ENCODE data around the gene RPTOR. TPM values are rescaled to one million over a fixed set of nuclear protein-coding genes. Genes with fewer than 3 reads are reported as not detected.

RPTOR gene
- total RNA-seq, 3 donors from 2014 or later (not counting 1 experiment from before 2014, with no cell fraction given), result 49.2 to 63.6 (median 55.4) TPM

DNA sequence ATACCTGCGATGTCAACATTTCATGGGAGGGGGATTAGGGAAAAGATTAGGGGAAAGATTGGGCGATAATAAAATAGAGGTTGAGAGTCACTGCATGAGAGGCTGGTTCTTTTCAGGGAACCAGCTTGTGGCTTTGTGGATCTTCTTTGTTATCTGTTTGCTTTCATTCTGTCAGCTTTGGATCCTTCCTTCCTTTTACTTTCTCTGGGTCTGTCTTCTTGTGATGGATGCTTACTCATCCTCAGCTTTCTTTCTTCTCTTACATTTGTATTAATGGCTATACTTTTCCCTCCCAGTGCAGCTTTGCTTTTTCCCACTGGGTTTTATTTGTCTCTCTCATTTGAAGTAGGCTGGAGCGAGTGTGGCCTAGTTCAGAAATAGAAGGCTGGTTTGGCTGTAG is 47.1 kb downstream of the RPTOR start:
- WGBS (ENCODE audit: insufficient coverage), result 100% methylated on average over 3 of the region's 3 CpGs
- TF ChIP-seq, protein P1, sequence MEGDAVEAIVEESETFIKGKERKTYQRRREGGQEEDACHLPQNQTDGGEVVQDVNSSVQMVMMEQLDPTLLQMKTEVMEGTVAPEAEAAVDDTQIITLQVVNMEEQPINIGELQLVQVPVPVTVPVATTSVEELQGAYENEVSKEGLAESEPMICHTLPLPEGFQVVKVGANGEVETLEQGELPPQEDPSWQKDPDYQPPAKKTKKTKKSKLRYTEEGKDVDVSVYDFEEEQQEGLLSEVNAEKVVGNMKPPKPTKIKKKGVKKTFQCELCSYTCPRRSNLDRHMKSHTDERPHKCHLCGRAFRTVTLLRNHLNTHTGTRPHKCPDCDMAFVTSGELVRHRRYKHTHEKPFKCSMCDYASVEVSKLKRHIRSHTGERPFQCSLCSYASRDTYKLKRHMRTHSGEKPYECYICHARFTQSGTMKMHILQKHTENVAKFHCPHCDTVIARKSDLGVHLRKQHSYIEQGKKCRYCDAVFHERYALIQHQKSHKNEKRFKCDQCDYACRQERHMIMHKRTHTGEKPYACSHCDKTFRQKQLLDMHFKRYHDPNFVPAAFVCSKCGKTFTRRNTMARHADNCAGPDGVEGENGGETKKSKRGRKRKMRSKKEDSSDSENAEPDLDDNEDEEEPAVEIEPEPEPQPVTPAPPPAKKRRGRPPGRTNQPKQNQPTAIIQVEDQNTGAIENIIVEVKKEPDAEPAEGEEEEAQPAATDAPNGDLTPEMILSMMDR (IDR thresholded peaks at IDR 0.05), result no peak
- Mint-ChIP-seq H3K4me1 (peaks cover 33 to 39% of the 10 kb centered on the region in 2 donors), H3K4me3 (no peak overlapping the region), H3K27ac (peak overlapping the region in 1 of 2 donors; percentile 1), H3K9me3 (no peaks in the 10 kb centered on the region), H3K27me3 (ENCODE audit: low read depth in 2 of 2) (no peaks in the 10 kb centered on the region), H3K36me3 (no peaks in the 10 kb centered on the region)
- Histone ChIP-seq H3K4me1 (ENCODE audit: control insufficient read depth, insufficient read depth, low read length) (no peaks in the 10 kb centered on the region), H3K4me3 (ENCODE audit: low read length) (no peak overlapping the region), H3K27ac (ENCODE audit: low read length) (no peak overlapping the region), H3K36me3 (ENCODE audit: control insufficient read depth, insufficient read depth, low read length) (no peaks in the 10 kb centered on the region), H3K27me3 (ENCODE audit: control insufficient read depth, insufficient read depth, low read length) (no peaks in the 10 kb centered on the region), H3K9me3 (ENCODE audit: control insufficient read depth, insufficient read depth, low read length) (no peaks in the 10 kb centered on the region)
- ATAC-seq (no peak), DNase-seq (no peak)
- intact Hi-C loops (cut with micrococcal nuclease), result no loop called here

DNA sequence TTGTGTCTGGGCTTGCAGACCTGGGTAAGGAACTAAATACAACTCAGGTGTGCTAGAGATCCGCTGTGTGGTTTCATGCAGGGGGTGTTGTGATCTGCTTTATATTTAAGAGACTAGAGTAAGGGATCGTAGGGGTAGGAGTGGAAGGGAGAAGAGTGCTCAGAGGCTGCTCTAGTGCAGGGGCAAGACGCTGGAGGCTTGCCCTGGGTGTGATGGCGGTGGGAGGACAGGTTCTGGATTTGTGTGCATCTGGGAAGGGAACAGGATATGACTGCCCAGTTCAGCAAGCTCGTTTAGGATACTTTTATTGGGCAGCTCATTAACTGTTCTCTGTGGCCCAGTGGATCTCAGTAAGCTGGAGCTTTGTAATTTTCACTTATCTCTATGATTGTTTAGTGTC is 47.6 kb downstream of the RPTOR start:
- Histone ChIP-seq H3K27ac (ENCODE audit: low read length) (no peak overlapping the region), H3K27me3 (ENCODE audit: control insufficient read depth, insufficient read depth, low read length) (no peaks in the 10 kb centered on the region), H3K36me3 (ENCODE audit: control insufficient read depth, insufficient read depth, low read length) (no peaks in the 10 kb centered on the region), H3K9me3 (ENCODE audit: control insufficient read depth, insufficient read depth, low read length) (no peaks in the 10 kb centered on the region), H3K4me3 (ENCODE audit: low read length) (no peak overlapping the region), H3K4me1 (ENCODE audit: control insufficient read depth, insufficient read depth, low read length) (no peaks in the 10 kb centered on the region)
- no peaks in the 10 kb centered on the region for H3K9me3 Mint-ChIP-seq
- no peak overlapping the region for H3K4me3 Mint-ChIP-seq
- ATAC-seq, result no peak
- intact Hi-C loops (cut with micrococcal nuclease), result no loop called here
- H3K4me1 Mint-ChIP-seq, result peaks cover 36 to 42% of the 10 kb centered on the region in 2 donors
- DNase-seq, result no peak
- H3K27me3 Mint-ChIP-seq (ENCODE audit: low read depth in 2 of 2), result no peaks in the 10 kb centered on the region
- H3K36me3 Mint-ChIP-seq, result no peaks in the 10 kb centered on the region
- H3K27ac Mint-ChIP-seq, result peak overlapping the region in 1 of 2 donors; percentile 1
- TF ChIP-seq, protein P1 (IDR thresholded peaks at IDR 0.05), result no peak
- 68% methylated on average over 5 of the region's 5 CpGs for WGBS (ENCODE audit: insufficient coverage)

DNA sequence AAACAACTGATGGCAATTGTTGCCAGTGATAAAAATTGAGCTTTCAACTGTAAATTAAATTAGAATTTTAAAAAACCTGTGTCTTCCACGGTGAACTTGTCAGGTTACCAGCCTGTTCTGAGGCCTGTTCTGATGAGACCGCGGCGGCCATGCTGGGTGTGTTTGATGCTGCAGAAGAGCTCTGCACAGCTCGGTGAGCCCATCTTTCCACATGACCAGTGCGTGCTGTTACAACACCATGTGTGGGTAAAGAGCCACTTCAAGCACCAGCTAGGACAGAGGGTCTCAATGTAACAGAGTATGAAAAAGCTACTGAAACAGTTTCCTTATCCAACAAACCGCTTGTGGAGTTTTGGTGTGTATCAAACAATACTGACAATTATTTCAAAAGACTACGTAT is 48.5 kb downstream of the RPTOR start:
- DNase-seq (no peak), ATAC-seq (no peak)
- H3K36me3 ChIP-seq (ENCODE audit: control insufficient read depth, insufficient read depth, low read length), result no peaks in the 10 kb centered on the region
- H3K36me3 Mint-ChIP-seq, result no peaks in the 10 kb centered on the region
- intact Hi-C loops (cut with micrococcal nuclease), result no loop called here
- H3K4me3 ChIP-seq (ENCODE audit: low read length), result no peak overlapping the region
- WGBS (ENCODE audit: insufficient coverage), result 96% methylated on average over 8 of the region's 8 CpGs
- no peaks in the 10 kb centered on the region for H3K4me1 ChIP-seq (ENCODE audit: control insufficient read depth, insufficient read depth, low read length)
- no peak overlapping the region for H3K4me3 Mint-ChIP-seq
- H3K9me3 ChIP-seq (ENCODE audit: control insufficient read depth, insufficient read depth, low read length), result no peaks in the 10 kb centered on the region
- TF ChIP-seq, protein P1 (IDR thresholded peaks at IDR 0.05), result no peak
- no peak overlapping the region for H3K27ac ChIP-seq (ENCODE audit: low read length)
- no peaks in the 10 kb centered on the region for H3K27me3 ChIP-seq (ENCODE audit: control insufficient read depth, insufficient read depth, low read length)
- peaks cover 41 to 46% of the 10 kb centered on the region in 2 donors for H3K4me1 Mint-ChIP-seq
- H3K27ac Mint-ChIP-seq, result no peak overlapping the region
- H3K27me3 Mint-ChIP-seq (ENCODE audit: low read depth in 2 of 2), result no peaks in the 10 kb centered on the region
- no peaks in the 10 kb centered on the region for H3K9me3 Mint-ChIP-seq
